ENCODE results near the gene CIBAR2.

The CIBAR2 gene

DNA sequence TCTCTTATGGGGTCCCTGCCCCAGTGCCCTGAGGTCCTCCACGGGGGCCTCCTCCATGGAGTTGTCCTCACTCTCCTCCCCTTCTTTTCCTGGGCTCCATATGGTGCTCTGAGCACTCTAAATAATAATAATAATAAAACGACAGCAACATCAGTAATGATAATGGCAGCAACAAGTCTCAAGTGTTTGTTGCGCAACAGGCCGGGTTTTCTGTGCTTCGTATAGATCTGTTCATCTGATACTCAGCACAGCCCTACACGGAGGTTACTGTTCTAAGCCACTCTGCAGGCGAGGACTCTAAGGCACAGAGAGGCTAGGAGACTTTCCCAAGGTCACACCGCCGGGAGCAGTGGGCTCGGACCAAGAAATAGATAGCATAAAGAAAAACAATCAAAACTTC is 13.7 kb downstream of the CIBAR2 start:
- TF ChIP-seq ZIC2 (tag by site-specific recombination; IDR thresholded peaks at IDR 0.05) (no peak), SCRT2 (tag by site-specific recombination; IDR thresholded peaks at IDR 0.05) (peak; percentile 72)
- ChIA-PET POLR2A (no interaction called here), CTCF (interaction anchor here (0.7 to 1.9 kb wide), 4 partner anchors 11 to 1127 kb away, joined by 3 to 7 read pairs (median 4); no protein-coding TSS in a partner anchor)
- Histone ChIP-seq H3K4me1 (ENCODE audit: control insufficient read depth, insufficient read depth, low read length) (no peaks in the 10 kb centered on the region), H3K9me3 (ENCODE audit: control insufficient read depth, insufficient read depth, low read depth, low read length) (no peaks in the 10 kb centered on the region), H3K4me3 (ENCODE audit: low read depth, low read length) (no peak overlapping the region), H3K36me3 (ENCODE audit: control insufficient read depth in 2 of 2, insufficient read depth in 1 of 2, low read length in 2 of 2) (no peaks in the 10 kb centered on the region), H3K27ac (ENCODE audit: extremely low read depth, low read depth, low read length) (no peak overlapping the region)

DNA sequence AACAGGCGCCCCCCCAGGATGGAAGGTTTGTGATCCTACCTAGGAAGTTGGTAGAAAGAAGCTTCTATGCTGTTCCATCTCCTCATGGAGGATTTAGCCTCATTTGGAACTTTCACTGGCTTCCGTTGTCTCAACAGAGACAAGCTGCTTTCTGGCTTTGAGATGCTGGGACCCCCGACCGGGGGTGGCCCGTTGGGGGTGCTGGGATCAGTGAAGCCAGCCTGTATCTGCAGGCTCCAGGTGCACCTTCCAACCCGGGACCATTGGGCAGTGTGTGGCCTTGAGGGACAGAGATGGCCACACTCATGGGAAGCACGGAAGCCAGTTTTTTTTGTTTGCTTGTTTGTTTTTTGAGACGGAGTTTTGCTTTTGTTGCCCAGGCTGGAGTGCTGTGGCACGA is 15.4 kb downstream of the CIBAR2 start:
- Histone ChIP-seq H3K36me3 (ENCODE audit: control insufficient read depth in 2 of 2, insufficient read depth in 1 of 2, low read length in 2 of 2) (no peaks in the 10 kb centered on the region), H3K4me1 (ENCODE audit: control insufficient read depth, insufficient read depth, low read length) (no peaks in the 10 kb centered on the region), H3K9me3 (ENCODE audit: control insufficient read depth, insufficient read depth, low read depth, low read length) (no peaks in the 10 kb centered on the region), H3K27ac (ENCODE audit: extremely low read depth, low read depth, low read length) (no peak overlapping the region), H3K4me3 (ENCODE audit: low read depth, low read length) (no peak overlapping the region)
- ChIA-PET CTCF (interaction anchor here (0.7 to 1.1 kb wide), 2 partner anchors 10 to 14 kb away, joined by 3 read pairs; no protein-coding TSS in a partner anchor), POLR2A (no interaction called here)
- no peak for TF ChIP-seq TRIM28 (IDR thresholded peaks at IDR 0.05; ENCODE audit: borderline replicate concordance, low read length)
- TF ChIP-seq ZNF544 (tag by site-specific recombination; IDR thresholded peaks at IDR 0.05): no peak
- TF ChIP-seq OSR2 (tag by site-specific recombination; IDR thresholded peaks at IDR 0.05): no peak
- TF ChIP-seq ZNF214 (tag by site-specific recombination; IDR thresholded peaks at IDR 0.05; ENCODE audit: borderline replicate concordance): no peak
- TF ChIP-seq FEZF1 (tag by site-specific recombination; IDR thresholded peaks at IDR 0.05): no peak
- TF ChIP-seq, protein P1, sequence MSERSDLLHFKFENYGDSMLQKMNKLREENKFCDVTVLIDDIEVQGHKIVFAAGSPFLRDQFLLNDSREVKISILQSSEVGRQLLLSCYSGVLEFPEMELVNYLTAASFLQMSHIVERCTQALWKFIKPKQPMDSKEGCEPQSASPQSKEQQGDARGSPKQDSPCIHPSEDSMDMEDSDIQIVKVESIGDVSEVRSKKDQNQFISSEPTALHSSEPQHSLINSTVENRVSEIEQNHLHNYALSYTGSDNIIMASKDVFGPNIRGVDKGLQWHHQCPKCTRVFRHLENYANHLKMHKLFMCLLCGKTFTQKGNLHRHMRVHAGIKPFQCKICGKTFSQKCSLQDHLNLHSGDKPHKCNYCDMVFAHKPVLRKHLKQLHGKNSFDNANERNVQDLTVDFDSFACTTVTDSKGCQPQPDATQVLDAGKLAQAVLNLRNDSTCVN (tag by site-specific recombination; optimal IDR thresholded peaks at IDR 0.05): no peak
- no peak for TF ChIP-seq TCF7L2 (IDR thresholded peaks at IDR 0.05; ENCODE audit: borderline replicate concordance, low read depth, low read length)
- TF ChIP-seq ZNF146 (tag by site-specific recombination; IDR thresholded peaks at IDR 0.05): no peak
- TF ChIP-seq ZNF132 (tag by site-specific recombination; IDR thresholded peaks at IDR 0.05; ENCODE audit: borderline replicate concordance): no peak
- TF ChIP-seq, protein P2, sequence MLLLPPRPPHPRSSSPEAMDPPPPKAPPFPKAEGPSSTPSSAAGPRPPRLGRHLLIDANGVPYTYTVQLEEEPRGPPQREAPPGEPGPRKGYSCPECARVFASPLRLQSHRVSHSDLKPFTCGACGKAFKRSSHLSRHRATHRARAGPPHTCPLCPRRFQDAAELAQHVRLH (tag by site-specific recombination; IDR thresholded peaks at IDR 0.05): no peak
- no peak for TF ChIP-seq ZNF560 (tag by site-specific recombination; IDR thresholded peaks at IDR 0.05; ENCODE audit: borderline replicate concordance)

- H3K4me1 ChIP-seq (ENCODE audit: control insufficient read depth, insufficient read depth, low read length): no peaks in the 10 kb centered on the region
- no peak overlapping the region for H3K27ac ChIP-seq (ENCODE audit: extremely low read depth, low read depth, low read length)
- no peak overlapping the region for H3K4me3 ChIP-seq (ENCODE audit: low read depth, low read length)
- CTCF ChIA-PET: interaction anchor here (0.8 to 1.1 kb wide), 2 partner anchors 8 to 35 kb away, joined by 5 read pairs; no protein-coding TSS in a partner anchor
- H3K36me3 ChIP-seq (ENCODE audit: control insufficient read depth in 2 of 2, insufficient read depth in 1 of 2, low read length in 2 of 2): no peaks in the 10 kb centered on the region
- POLR2A ChIA-PET: no interaction called here
- H3K9me3 ChIP-seq (ENCODE audit: control insufficient read depth, insufficient read depth, low read depth, low read length): no peaks in the 10 kb centered on the region
- no peak for TF ChIP-seq ZNF2 (tag by site-specific recombination; IDR thresholded peaks at IDR 0.05)
- TF ChIP-seq, protein P3, sequence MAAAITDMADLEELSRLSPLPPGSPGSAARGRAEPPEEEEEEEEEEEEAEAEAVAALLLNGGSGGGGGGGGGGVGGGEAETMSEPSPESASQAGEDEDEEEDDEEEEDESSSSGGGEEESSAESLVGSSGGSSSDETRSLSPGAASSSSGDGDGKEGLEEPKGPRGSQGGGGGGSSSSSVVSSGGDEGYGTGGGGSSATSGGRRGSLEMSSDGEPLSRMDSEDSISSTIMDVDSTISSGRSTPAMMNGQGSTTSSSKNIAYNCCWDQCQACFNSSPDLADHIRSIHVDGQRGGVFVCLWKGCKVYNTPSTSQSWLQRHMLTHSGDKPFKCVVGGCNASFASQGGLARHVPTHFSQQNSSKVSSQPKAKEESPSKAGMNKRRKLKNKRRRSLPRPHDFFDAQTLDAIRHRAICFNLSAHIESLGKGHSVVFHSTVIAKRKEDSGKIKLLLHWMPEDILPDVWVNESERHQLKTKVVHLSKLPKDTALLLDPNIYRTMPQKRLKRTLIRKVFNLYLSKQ (tag by site-specific recombination; IDR thresholded peaks at IDR 0.05; ENCODE audit: borderline replicate concordance): no peak
- TF ChIP-seq ZNF473 (tag by site-specific recombination; IDR thresholded peaks at IDR 0.05): no peak
- no peak for TF ChIP-seq ZNF423 (tag by site-specific recombination; IDR thresholded peaks at IDR 0.05)
- no peak for TF ChIP-seq ZNF175 (tag by site-specific recombination; IDR thresholded peaks at IDR 0.05)
- no peak for TF ChIP-seq ZNF366 (tag by site-specific recombination; conservative IDR thresholded peaks at IDR 0.05)
- TF ChIP-seq HOXD13 (CRISPR knock-in tag; IDR thresholded peaks at IDR 0.05; ENCODE audit: borderline replicate concordance): no peak
- no peak for TF ChIP-seq ZNF600 (tag by site-specific recombination; IDR thresholded peaks at IDR 0.05)
- TF ChIP-seq ZNF157 (tag by site-specific recombination; IDR thresholded peaks at IDR 0.05): no peak
- no peak for TF ChIP-seq ZNF114 (tag by site-specific recombination; IDR thresholded peaks at IDR 0.05)
- TF ChIP-seq ZNF629 (tag by site-specific recombination; IDR thresholded peaks at IDR 0.05): no peak
- TF ChIP-seq ZNF335 (tag by site-specific recombination; conservative IDR thresholded peaks at IDR 0.05): no peak
- TF ChIP-seq, protein P4, sequence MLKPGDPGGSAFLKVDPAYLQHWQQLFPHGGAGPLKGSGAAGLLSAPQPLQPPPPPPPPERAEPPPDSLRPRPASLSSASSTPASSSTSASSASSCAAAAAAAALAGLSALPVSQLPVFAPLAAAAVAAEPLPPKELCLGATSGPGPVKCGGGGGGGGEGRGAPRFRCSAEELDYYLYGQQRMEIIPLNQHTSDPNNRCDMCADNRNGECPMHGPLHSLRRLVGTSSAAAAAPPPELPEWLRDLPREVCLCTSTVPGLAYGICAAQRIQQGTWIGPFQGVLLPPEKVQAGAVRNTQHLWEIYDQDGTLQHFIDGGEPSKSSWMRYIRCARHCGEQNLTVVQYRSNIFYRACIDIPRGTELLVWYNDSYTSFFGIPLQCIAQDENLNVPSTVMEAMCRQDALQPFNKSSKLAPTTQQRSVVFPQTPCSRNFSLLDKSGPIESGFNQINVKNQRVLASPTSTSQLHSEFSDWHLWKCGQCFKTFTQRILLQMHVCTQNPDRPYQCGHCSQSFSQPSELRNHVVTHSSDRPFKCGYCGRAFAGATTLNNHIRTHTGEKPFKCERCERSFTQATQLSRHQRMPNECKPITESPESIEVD (tag by site-specific recombination; IDR thresholded peaks at IDR 0.05): no peak
- TF ChIP-seq ZNF837 (tag by site-specific recombination; IDR thresholded peaks at IDR 0.05): no peak
- TF ChIP-seq ZNF223 (tag by site-specific recombination; IDR thresholded peaks at IDR 0.05): no peak
- TF ChIP-seq ZNF558 (tag by site-specific recombination; IDR thresholded peaks at IDR 0.05): no peak
Observed at GRCh38 chr16:85094812-85095211, 17.5 kb downstream of the CIBAR2 start.
